ENCODE results near the gene ALDH1A2.

Gene ALDH1A2

GRCh38 chr15:57903626-57904025 is 161.9 kb downstream of the ALDH1A2 start:
- Mint-ChIP-seq H3K4me1 (no peaks in the 10 kb centered on the region), H3K36me3 (no peaks in the 10 kb centered on the region), H3K27me3 (peaks cover 17% of the 10 kb centered on the region), H3K4me3 (no peak overlapping the region), H3K27ac (no peak overlapping the region), H3K9me3 (peaks cover 4% of the 10 kb centered on the region)
- ATAC-seq: no peak

Measured in stimulated activated memory B cell treated with anti-CD40 and anti-IgM and Interleukin-4, amounts not matched to agents 10 μg/mL and 1 μg/mL and 100 μg/mL, for 72 hours (primary cell).